ENCODE results near the gene MYO1E. TPM values are rescaled to one million over a fixed set of nuclear protein-coding genes. Genes with fewer than 3 reads are reported as not detected.

Gene MYO1E
- polyA plus RNA-seq, 5 donors = 29.3 to 48.4 (median 40.2) TPM

DNA sequence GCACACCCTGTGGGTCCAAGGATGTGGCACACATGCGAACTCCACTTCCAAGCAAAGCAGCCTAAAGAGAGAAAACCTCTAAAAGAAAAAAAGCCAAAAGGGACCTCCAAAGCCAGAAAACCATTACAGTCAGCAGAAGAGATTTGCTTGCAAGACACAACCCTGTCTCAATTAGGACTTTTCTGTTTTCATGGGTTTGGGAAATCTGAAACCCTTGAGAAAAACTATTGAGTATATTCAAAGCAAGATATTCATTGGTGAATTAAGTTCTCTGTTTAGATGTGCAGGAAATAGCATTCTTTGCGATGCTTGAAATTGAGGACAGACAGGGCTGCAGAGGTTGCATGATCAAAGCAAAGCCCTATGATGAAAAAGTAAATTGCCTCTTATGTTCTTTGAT is 176.3 kb downstream of the MYO1E start:
- DNase-seq = no peak

DNA sequence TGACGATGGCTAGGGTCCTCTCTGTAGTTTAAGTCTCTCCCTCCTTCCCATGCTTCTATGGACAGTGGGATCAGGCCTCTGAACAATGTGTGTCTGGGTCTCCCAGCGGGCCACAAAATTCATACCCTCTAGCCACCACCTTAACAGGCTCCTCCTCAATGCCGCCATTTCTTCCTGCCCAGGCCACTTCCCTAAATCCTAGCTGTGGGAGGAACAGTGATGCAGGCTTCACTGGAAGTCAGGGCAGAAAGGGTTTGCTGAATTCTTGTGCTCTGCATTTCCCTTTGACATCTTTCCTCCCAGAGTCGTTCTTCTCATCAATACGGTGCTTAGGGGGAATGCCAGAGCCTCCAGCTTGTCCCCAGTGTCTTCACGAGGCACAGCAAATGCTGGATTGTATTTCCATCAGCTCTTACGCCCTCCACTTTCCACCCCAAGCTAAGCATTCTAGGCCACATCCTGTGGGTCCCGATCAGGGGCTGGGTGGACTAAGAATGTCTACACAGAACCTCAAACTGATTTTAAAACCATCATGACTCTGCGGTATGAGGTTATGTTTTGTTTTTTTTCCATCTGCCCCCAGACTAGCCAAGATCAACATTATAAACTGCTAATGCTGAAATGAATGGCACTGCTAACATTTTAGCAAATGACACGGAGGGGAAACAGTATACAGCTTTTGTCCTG is 177.9 kb downstream of the MYO1E start:
- DNase-seq = no peak

DNA sequence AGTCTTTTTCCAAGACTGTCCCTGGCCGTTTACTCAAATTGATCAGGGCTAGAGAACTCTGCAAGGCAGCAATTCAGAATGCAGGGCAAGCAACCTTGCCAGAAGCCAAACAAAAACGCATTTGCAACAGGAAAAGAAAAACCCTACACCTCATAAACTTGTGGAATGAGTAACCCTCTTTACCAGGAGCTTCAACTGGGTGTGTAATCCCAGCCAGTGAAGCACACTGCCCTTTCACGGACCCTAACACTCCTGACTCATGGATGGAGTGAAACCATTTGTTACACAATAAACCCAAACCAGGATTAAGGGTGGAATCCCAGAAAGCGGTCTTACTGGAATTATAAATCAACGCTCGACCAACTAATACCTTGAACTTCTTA is 180.8 kb downstream of the MYO1E start:
- no peak for DNase-seq

DNA sequence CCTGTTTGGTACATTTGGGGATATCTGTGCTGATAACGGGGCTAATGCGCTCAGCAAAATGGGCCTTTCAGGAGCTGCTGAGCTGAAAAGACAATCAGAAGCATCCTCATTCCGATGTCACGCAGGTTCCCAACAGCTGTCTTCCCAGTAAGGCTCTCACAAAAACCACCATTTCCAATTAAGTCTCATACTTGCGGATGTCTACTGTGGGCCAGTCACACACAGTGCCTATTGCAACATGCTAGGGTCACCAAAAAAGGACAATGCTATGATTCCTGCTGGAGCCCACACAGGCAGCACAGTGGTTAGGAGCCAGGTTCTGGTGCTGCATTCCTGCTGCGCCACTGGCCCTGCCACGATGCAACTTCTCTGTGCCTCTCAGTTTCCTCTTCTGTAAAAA is 182.4 kb downstream of the MYO1E start:
- no peak for DNase-seq

DNA sequence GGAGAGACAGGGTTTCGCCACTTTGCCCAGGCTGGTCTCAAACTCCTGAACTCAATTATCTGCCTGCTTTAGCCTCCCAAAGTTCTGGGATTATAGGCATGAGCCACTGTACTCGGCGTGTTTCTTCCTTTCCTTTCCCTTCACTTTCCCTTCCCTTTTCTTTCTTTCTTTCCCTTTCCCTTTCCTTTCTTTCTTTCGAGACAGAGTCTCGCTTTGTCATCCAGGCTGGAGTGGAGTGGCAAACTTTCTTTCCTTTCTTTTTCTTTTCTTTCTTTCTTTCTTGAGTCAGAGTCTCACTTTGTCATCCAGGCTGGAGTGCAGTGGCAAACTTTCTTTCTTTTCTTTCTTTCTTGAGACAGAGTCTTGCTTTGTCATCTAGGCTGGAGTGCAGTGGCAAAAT is 183.4 kb downstream of the MYO1E start:
- no peak for DNase-seq

DNA sequence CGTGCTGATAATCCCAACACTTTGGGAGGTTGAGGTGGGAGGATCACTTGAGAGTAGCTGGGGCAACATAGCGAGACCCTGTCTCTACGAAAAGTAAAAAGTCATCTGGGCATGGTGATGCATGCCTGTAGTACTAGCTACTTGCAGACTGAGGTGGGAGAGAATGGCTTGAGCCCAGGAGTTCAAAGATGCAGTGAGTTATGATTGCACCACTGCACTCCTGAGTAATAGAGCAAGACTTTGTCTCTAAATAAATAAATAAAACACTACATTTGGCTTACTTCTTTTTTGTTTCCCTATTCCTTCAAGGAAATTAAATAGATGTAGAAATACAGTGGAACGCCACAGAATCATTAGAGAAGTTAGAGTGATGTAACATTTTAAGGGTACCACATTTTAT is 186.2 kb downstream of the MYO1E start:
- no peak for DNase-seq

DNA sequence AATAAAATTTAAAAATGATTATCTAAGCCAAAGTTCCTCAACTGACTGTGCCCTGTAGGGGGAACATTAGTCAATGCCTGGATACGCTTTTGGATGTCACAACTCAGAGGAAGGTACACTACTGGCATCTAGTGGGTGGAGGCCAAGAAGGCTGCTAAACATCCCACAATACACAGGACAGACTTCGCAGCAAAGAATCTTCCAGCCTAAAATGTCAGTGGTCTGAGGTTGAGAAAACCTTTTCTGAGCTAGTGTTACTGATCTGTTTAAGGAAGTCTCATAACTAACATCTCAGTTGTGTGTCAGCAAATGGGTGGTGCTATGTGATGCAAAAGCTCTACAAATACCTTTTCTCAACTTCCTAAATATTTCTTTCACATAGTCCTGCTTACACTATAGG is 186.9 kb downstream of the MYO1E start:
- no peak for DNase-seq

DNA sequence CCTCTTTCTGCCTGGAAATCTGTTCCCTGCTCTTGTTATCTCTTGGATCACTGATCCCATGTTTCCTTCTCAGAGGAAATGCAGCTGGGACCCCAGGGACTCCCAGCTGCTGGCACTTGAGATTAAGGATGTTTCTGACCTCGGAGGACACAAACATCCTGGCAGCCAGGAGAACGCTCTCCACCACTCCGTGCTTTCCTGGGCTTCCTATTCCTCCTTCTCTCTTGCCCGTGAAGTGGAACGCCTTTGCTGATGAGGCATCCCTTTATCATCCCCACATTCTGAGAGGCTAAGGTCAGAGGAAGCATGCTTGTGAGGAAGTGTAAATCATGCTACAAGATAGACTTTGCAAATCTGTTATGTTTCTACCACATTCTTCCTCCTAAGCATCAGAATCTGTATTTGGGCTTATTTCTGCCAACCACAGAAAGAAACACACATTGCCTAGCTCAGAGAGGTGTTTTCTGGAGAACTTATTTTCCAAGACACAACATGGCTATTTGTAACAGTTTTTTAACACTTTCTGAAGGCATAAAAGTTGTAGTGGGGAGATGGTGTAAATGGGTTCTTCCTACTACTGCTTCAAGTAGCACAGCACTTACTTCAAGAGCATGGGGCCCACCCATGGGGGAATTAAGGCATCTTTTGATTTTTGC is 191.6 kb downstream of the MYO1E start:
- DNase-seq = no peak

DNA sequence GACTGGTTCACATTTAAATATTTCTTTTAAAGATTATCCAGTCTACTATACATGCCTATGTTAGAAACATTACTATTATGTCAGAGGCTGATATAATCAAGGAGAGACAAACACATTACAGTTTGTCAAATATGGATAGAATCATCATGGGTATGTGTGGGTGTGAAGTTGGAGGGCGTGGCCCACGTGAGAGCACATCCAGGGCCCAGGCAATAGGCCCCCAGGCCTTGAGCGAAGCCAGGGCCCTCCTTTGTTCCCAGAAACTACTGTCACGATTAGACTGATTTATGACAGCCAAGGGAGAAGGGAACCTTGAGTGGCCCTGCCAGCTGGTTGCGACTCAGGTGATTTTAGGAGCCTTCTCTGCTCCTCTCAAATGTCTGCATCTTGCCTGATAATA is 193.0 kb downstream of the MYO1E start:
- no peak for DNase-seq

DNA sequence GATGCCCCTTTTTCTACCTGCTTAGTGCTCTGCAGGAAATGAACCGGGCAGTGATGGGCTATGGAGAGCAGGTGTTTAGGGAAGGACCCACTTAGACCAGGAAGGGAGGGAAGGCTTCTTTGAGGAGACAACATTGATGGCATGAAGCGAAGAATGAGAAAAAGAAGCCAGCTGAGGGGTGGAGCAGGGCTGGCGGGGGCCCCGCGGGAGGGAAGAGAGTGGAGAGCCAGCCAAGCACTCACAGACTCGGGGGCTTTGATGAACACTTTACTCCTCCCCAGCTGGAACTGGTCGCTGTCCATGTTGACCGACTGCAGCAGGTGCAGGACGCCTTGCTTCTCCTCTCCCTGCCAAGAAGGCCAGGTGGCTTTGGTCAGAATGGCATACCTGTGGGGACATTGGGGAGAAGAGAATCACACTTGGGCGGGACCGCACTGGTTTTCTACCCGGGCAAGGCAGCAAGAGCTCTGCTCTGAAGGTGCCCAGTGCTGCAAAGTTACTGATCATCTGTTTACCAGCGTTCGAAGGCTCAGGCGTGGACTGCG is 194.4 kb downstream of the MYO1E start:
- DNase-seq = no peak

DNA sequence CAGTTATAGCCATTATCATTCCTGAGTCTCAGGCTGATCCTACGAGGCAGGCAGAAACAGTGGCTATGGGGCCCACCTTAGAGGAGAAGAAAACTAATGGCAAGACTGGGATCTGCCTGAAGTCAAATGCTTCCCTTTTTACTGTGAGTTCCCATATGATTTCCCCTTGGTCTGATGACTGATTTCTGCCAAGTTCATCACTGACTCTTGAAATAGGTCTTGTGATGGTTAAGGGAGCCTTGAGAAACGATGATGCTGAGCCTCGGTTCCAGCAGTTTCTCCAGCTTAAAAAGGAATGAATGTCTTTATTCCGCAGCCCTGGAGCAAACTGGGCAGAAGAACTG is 195.4 kb downstream of the MYO1E start:
- no peak for DNase-seq

DNA sequence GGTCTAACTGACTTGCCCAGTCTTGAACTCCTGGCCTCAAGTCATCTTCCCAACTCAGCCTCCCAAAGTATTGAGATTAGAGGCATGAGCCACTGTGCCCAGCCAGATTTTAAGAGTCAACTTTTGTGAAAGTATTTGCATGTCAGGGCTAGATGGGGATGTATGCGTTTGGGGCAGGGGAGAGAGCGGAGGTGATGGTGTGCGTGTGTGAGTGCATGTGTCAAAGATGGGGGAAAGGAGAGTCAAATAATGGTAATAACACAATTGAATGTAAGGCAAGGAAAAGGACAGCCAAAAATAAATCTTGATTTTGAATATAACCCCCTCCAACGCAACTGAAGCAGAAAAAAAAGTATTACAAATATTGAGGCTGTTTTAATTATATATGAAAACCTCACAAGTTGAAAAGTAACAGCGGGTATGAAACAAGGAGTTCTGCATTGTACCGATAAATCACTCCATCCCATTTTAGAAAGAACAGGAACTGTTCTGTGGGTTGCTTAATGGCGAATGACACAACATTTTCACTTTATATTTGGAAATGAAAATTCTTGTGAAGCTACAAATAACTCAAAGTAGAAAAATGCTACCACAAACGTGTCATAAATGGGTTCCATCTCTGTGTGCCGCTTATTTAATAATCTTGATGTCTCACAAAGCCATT is 195.9 kb downstream of the MYO1E start:
- no peak for DNase-seq

DNA sequence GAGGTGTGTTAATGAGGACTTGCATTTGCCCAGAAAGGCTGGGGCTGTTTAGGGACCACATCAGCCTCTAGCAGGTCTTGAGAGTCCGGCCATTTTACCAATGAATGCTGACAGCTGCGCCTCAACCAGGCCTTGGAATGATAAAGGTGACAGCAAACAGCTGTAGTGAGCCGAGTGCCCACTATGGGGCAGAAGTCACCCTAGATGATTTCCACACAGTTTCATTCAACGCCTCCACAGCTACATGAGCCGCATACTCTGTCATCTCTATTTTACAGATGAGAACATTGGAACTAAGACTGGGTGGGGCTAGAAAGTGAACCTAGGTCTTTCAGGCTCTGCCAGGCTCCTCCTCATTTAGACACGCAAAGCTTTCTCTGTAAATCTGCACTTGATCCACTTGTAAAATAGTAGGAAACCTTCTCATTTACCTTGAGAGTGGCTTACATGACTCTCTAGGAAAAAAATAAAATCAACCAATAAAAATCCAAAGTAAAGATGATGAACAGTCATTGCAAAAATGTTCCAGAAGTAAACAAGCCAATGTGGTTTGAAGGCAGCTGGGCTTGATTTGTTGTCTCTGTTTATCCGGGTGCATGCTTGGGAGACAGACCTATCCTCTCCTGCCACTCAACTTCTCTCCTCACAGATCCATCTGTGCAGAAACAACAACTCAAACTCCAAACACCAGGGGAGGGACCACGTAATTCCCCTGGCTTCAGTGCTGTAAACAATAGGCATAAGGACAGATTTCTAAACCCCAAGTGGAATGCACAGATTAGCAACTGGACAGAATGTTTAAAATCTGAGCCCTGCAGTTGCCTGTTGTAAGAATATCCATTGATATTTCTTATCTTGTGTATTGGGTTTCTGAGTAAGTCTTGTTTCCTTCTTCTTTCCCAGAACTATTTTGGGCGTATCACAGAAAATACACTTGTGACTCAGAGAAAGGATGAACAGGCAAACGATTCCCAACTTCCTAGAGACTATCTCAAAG is 197.5 kb downstream of the MYO1E start:
- peak; percentile 16 to 19 for DNase-seq

DNA sequence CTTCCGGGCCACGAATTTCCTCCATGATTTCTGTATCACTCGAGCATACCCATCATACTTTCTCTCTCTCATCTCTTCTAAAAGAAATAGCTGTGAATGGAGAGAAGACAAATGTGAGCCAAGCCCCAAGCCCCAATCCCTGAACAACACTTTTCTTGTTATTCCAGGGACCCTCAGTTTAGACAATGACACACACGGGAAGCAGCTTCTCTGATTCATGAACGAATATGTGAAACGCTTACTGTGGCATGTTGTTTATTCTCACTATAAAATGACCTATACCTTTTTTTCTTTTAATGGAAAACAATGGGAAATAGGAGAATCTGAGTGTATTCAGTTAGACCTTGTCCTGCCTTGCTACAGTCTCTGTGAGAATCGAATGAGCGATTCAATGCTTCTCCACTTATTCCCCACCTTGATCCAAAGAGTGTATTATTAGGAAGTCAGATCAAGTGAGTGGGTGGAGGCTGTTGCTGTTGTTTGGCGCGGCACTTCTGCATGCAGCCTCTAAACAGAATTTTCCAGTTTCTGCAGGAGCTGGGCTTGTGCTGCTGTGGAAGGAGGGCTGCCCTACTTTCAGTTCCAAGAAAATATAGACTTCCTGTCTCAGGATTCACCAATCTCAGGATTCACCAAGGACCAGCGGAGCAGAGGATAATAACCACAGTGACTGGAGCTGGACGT is 198.4 kb downstream of the MYO1E start:
- no peak for DNase-seq

DNA sequence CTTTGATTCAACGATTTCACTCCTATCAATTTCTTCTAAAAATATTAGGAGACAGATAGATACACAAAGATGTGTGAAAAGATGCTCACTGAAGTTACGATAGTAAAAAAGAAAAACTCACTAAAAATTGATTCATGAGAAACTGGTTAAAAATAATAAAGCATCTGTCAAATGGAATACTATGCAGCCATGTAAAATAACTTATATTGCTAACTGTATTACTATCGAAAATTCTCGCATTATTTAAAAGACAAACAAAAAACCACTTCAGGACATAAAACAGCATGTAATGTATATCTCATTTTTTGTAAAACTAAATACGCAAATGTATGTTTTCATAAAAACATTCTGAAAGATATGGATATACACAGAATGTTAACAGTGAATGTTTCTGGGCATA is 199.5 kb downstream of the MYO1E start:
- DNase-seq = no peak

DNA sequence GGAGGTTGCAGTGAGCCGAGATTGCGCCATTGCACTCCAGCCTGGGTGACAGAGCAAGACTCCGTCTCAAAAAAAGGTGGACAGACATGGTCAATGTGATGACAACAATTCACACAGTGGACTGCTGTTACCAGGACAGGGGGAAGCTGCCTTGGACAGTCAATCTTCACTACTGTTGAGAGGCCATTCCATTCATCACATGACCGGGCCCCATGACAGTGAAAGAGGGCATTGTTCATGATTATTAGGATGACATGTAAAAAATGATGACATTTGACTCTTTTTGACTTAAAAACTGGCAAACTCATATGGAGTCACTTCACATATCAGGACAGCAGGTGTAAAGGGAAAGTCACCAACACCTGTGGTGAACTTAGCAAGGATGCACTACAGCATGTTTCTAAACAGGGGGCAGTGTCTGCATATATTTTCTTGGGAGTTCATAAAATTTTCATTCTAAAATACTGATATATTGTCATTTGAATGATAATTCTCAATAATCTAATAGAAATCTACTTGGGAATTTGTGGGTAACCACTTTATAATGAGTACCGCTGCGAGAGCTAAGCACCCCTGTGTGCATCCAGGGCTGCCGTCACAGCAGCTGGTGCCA is 200.3 kb downstream of the MYO1E start:
- DNase-seq = no peak

DNA sequence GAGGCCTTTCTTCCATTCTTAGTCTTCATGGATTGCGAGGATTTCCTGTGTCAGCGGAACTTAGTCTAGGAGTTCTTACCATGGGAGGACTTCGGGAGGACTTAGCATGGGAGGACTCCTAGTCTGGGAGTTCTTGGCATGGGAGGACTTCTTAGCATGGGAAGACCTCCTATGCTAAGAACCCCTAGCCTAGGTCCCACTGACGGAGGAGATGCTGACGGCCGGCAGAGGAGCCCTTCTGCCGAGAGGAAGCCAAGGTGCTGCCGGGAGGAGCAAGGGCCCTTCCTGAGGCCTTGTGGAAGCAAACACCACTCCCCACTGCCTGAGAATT is 201.6 kb downstream of the MYO1E start:
- no peak for DNase-seq

DNA sequence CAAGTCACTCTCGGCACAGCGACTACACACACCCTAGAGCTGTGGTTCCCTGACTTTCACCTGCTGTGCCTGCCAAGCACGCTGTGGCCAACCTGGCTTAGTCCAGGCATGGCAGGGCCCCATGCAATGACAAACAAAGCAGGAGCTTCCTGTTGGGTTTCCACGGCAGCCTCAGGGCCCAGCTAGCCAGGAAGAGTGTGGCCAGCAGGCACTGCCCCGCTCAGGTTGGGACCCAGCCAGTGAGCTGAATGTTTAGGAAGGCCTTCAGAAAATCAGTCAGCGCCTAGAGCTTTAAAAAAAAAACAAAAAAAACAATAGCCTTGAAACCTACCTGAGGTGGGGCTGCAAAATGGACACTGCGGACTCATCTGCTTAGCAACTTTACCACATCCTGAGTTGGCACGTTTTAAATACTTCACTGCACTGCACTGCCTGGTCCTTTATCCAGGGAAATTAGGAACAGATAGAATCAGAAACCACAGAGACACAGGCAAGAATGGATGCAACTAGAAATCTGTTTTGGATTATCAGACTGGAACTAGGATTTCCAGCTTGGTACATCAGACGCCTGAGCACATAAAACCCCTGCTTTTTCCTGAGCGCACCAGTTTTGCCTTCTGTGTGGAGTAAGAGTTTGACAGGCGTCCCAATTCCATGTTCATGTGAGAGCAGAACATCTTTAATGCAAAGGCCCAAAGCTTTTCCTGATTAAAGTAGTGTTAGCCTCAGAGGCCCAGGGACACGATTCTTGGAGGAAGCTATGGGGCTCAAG is 202.2 kb downstream of the MYO1E start:
- DNase-seq = no peak

DNA sequence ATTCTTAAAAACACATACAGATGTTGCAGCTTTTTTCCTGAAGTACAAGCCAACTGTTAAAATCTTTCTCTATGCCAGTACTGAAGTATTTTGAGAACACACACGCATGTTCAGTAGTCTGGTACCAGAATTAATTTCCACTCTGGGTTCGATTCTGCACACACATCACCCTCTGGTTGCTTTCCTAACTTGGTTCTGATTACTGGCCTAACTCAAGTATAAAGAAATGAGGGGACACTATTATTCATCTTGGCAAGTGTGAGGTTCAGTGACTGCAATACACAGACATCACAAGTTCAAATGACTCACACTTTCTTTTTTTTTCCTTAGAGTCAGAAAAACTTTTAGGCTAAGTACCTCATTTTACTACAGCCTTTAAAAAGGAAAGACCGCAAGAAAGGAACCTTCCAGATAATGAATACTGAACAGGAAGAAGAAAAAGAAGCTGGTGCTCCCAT is 203.4 kb downstream of the MYO1E start:
- no peak for DNase-seq

DNA sequence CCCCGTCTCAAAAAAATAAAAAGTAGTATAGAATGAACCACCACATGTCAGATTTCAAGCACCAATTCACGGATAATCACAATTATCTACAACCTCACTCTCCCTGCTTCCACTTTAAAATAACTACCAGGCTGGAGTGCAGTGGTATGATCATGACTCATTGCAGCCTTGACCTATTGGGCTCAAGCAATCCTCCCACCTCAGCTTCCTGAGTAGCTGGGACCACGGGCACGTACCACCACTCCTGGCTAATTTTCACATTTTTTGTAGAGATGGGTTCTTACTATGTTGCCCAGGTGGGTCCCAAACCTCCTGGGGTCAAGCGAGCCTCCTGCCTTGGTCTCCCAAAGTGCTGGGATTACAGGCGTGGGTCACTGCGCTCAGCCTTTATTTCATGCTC is 204.1 kb downstream of the MYO1E start:
- no peak for DNase-seq

Data from right lung (tissue), 5 donors.